Adipocyte (in vitro differentiated cells): Measurements from ENCODE around the gene TSPAN1.

Experiments
- DNase-seq: peaks from one replicate; pipeline ENCODE4 v3.0.0-alpha.2; 2015; ENCODE audit warnings: low read depth
- H3K27me3 ChIP-seq: replicated peaks from 2 replicates; pipeline ENCODE4 v1.7.0; 2013; ENCODE audit warnings: mild to moderate bottlenecking, low read length, moderate library complexity; ENCODE audit not compliant: control insufficient read depth, insufficient read depth
- H3K36me3 ChIP-seq: 2 replicates; pipeline ENCODE4 v1.7.0; 2013; ENCODE audit warnings: low read length, mild to moderate bottlenecking, moderate library complexity; ENCODE audit not compliant: control insufficient read depth, insufficient read depth, severe bottlenecking
- H3K4me1 ChIP-seq: 2 replicates; pipeline ENCODE4 v1.7.0; 2013; ENCODE audit warnings: mild to moderate bottlenecking, low read length, moderate library complexity; ENCODE audit not compliant: control insufficient read depth, insufficient read depth
- H3K4me3 ChIP-seq: 2 replicates; pipeline ENCODE4 v1.7.0; 2013; ENCODE audit warnings: mild to moderate bottlenecking, low read length, moderate library complexity
- H3K9ac ChIP-seq: 2 replicates; pipeline ENCODE4 v1.7.0; 2013; ENCODE audit warnings: mild to moderate bottlenecking, low read length, moderate library complexity
- H3K9me3 ChIP-seq: 2 replicates; pipeline ENCODE4 v1.7.0; 2013; ENCODE audit warnings: mild to moderate bottlenecking, low read length, moderate library complexity; ENCODE audit not compliant: control insufficient read depth

Gene TSPAN1

GRCh38 chr1:46191033-46191701 is 16.3 kb downstream of the TSPAN1 start:
- H3K4me1 ChIP-seq: peaks cover 20% of the 10 kb centered on the region
- no peaks in the 10 kb centered on the region for H3K9me3 ChIP-seq
- peaks cover 64% of the 10 kb centered on the region for H3K36me3 ChIP-seq
- DNase-seq: no peak
- H3K27me3 ChIP-seq: no peaks in the 10 kb centered on the region
- no peak overlapping the region for H3K4me3 ChIP-seq
- no peak overlapping the region for H3K9ac ChIP-seq

GRCh38 chr1:46192171-46192570 is 17.3 kb downstream of the TSPAN1 start:
- no peaks in the 10 kb centered on the region for H3K9me3 ChIP-seq
- peaks cover 25% of the 10 kb centered on the region for H3K4me1 ChIP-seq
- H3K27me3 ChIP-seq: no peaks in the 10 kb centered on the region
- H3K36me3 ChIP-seq: peaks cover 64% of the 10 kb centered on the region
- no peak for DNase-seq
- no peak overlapping the region for H3K4me3 ChIP-seq
- H3K9ac ChIP-seq: no peak overlapping the region

GRCh38 chr1:46193285-46193684 is 18.4 kb downstream of the TSPAN1 start:
- no peak overlapping the region for H3K9ac ChIP-seq
- no peaks in the 10 kb centered on the region for H3K27me3 ChIP-seq
- H3K4me1 ChIP-seq: peaks cover 32% of the 10 kb centered on the region
- no peak for DNase-seq
- peaks cover 64% of the 10 kb centered on the region for H3K36me3 ChIP-seq
- no peak overlapping the region for H3K4me3 ChIP-seq
- no peaks in the 10 kb centered on the region for H3K9me3 ChIP-seq

- Histone ChIP-seq H3K36me3 (peaks cover 60% of the 10 kb centered on the region), H3K9me3 (no peaks in the 10 kb centered on the region), H3K4me3 (no peak overlapping the region), H3K27me3 (no peaks in the 10 kb centered on the region), H3K4me1 (peaks cover 36% of the 10 kb centered on the region), H3K9ac (no peak overlapping the region)
- DNase-seq: no peak
Measured at GRCh38 chr1:46193984-46194570, 19.2 kb downstream of the TSPAN1 start.

- H3K4me3 ChIP-seq: no peak overlapping the region
- H3K36me3 ChIP-seq: peaks cover 55% of the 10 kb centered on the region
- no peaks in the 10 kb centered on the region for H3K27me3 ChIP-seq
- DNase-seq: no peak
- no peak overlapping the region for H3K9ac ChIP-seq
- H3K4me1 ChIP-seq: peaks cover 38% of the 10 kb centered on the region
- H3K9me3 ChIP-seq: no peaks in the 10 kb centered on the region
Measured at GRCh38 chr1:46194641-46195193, 19.8 kb downstream of the TSPAN1 start.

- H3K27me3 ChIP-seq: no peaks in the 10 kb centered on the region
- H3K36me3 ChIP-seq: peaks cover 39% of the 10 kb centered on the region
- H3K9me3 ChIP-seq: no peaks in the 10 kb centered on the region
- peaks cover 38% of the 10 kb centered on the region for H3K4me1 ChIP-seq
- peak overlapping the region; percentile 93 for H3K9ac ChIP-seq
- H3K4me3 ChIP-seq: no peak overlapping the region
- DNase-seq: no peak
Measured at GRCh38 chr1:46196609-46197008, 21.7 kb downstream of the TSPAN1 start.

- H3K9ac ChIP-seq: peak overlapping the region; percentile 93
- peaks cover 30% of the 10 kb centered on the region for H3K36me3 ChIP-seq
- peak overlapping the region; percentile 84 for H3K4me3 ChIP-seq
- no peak for DNase-seq
- no peaks in the 10 kb centered on the region for H3K9me3 ChIP-seq
- H3K27me3 ChIP-seq: no peaks in the 10 kb centered on the region
- H3K4me1 ChIP-seq: peaks cover 38% of the 10 kb centered on the region
Measured at GRCh38 chr1:46197560-46197963, 22.7 kb downstream of the TSPAN1 start.

- H3K9ac ChIP-seq: peak within 1 kb of the TSS; percentile 96
- DNase-seq: peak; percentile 88
Measured at GRCh38 chr1:46197964-46198811, 23.3 kb downstream of the TSPAN1 start, which contains the start of gene POMGNT1. Gene POMGNT1, minus strand, starts transcription at chr1:46198434. Its CDS starts 613 bp downstream, at chr1:46197821.

GRCh38 chr1:46199233-46199749 is 24.4 kb downstream of the TSPAN1 start:
- Histone ChIP-seq H3K36me3 (peaks cover 12% of the 10 kb centered on the region), H3K27me3 (no peaks in the 10 kb centered on the region), H3K4me3 (peak overlapping the region; percentile 93), H3K9ac (peak overlapping the region; percentile 96), H3K4me1 (peaks cover 46% of the 10 kb centered on the region), H3K9me3 (no peaks in the 10 kb centered on the region)
- DNase-seq: no peak

More at GRCh38 chr1:46197964-46198811, 23.3 kb downstream of the TSPAN1 start, which contains the start of gene POMGNT1:
- Histone ChIP-seq H3K4me1 (peaks cover 38% of the 10 kb centered on the region), H3K4me3 (peak within 1 kb of the TSS; percentile 93), H3K36me3 (peaks cover 23% of the 10 kb centered on the region), H3K27me3 (no peaks in the 10 kb centered on the region), H3K9me3 (no peaks in the 10 kb centered on the region)

- Histone ChIP-seq H3K9me3 (no peaks in the 10 kb centered on the region), H3K36me3 (no peaks in the 10 kb centered on the region), H3K4me3 (peak overlapping the region; percentile 86), H3K27me3 (no peaks in the 10 kb centered on the region), H3K9ac (peak overlapping the region; percentile 87), H3K4me1 (peaks cover 16% of the 10 kb centered on the region)
- peak; percentile 36 for DNase-seq
Measured at GRCh38 chr1:46203738-46204405, 29.0 kb downstream of the TSPAN1 start.
